Astrocyte (in vitro differentiated cells and primary cell): ENCODE data around the gene PIP4K2A. TPM values are rescaled to one million over a fixed set of nuclear protein-coding genes. Genes with fewer than 3 reads are reported as not detected.

Source experiments
- DNase-seq: peaks from one replicate; pipeline ENCODE4 v3.0.0-alpha.2; 2010; ENCODE audit warnings: low read depth
- FAIRE-seq: peaks from 2 replicates; lab custom pipeline; 2011; peaks lifted over from hg19 to GRCh38; lab: Jason Lieb, UNC
- H2AFZ ChIP-seq: 2 replicates; pipeline ENCODE4 v1.6.0; 2012; ENCODE audit warnings: low read depth, low read length, inconsistent platforms
- H3K27ac ChIP-seq: 2 replicates; pipeline ENCODE4 v1.5.1; 2011; ENCODE audit warnings: low read depth, low read length, inconsistent platforms
- H3K27me3 ChIP-seq: 2 replicates; pipeline ENCODE4 v1.6.0; 2011; ENCODE audit warnings: low read length, inconsistent platforms; ENCODE audit not compliant: insufficient read depth
- H3K36me3 ChIP-seq: 2 replicates; pipeline ENCODE4 v1.5.1; 2011; ENCODE audit warnings: low read length, inconsistent platforms; ENCODE audit not compliant: insufficient read depth
- H3K4me1 ChIP-seq: 2 replicates; pipeline ENCODE4 v1.5.1; 2011; ENCODE audit warnings: low read length, inconsistent platforms; ENCODE audit not compliant: insufficient read depth
- H3K4me2 ChIP-seq: 2 replicates; pipeline ENCODE4 v1.6.0; 2012; ENCODE audit warnings: low read length, inconsistent platforms
- H3K4me3 ChIP-seq: 2 replicates; pipeline ENCODE4 v1.5.1; 2011; ENCODE audit warnings: low read depth, mild to moderate bottlenecking, low read length, inconsistent platforms; ENCODE audit not compliant: insufficient read depth
- H3K79me2 ChIP-seq: 2 replicates; pipeline ENCODE4 v1.6.0; 2012; ENCODE audit warnings: mild to moderate bottlenecking, low read length, inconsistent platforms; ENCODE audit not compliant: insufficient read depth
- H3K9ac ChIP-seq: 2 replicates; pipeline ENCODE4 v1.6.0; 2012; ENCODE audit warnings: mild to moderate bottlenecking, low read length, inconsistent platforms
- H3K9me3 ChIP-seq: 2 replicates; pipeline ENCODE4 v1.5.1; 2012; ENCODE audit warnings: low read depth, mild to moderate bottlenecking, low read length, inconsistent platforms; ENCODE audit not compliant: insufficient read depth
- H4K20me1 ChIP-seq: 2 replicates; pipeline ENCODE4 v1.6.0; 2012; ENCODE audit warnings: low read length, inconsistent platforms; ENCODE audit not compliant: insufficient read depth
- H3K27ac Mint-ChIP-seq: one replicate; pipeline ENCODE4 v1.8.0; 2021; ENCODE audit warnings: mild to moderate bottlenecking, mixed read lengths; ENCODE audit not compliant: unreplicated experiment
- H3K27me3 Mint-ChIP-seq: one replicate; pipeline ENCODE4 v1.8.0; 2021; ENCODE audit warnings: low read depth, mixed read lengths; ENCODE audit not compliant: unreplicated experiment
- H3K36me3 Mint-ChIP-seq: one replicate; pipeline ENCODE4 v1.8.0; 2021; ENCODE audit warnings: low read depth, mixed read lengths; ENCODE audit not compliant: unreplicated experiment
- H3K4me1 Mint-ChIP-seq: one replicate; pipeline ENCODE4 v1.8.0; 2021; ENCODE audit warnings: low read depth, mixed read lengths; ENCODE audit not compliant: unreplicated experiment
- H3K4me3 Mint-ChIP-seq: one replicate; pipeline ENCODE4 v1.8.0; 2021; ENCODE audit warnings: mild to moderate bottlenecking, moderate library complexity, mixed read lengths; ENCODE audit not compliant: unreplicated experiment
- H3K9me3 Mint-ChIP-seq: one replicate; pipeline ENCODE4 v1.8.0; 2021; ENCODE audit warnings: mild to moderate bottlenecking, mixed read lengths; ENCODE audit not compliant: unreplicated experiment
- EZH2 ChIP-seq: IDR thresholded peaks from 2 replicates; pipeline ENCODE4 v1.6.1; 2012; ENCODE audit warnings: mild to moderate bottlenecking, low read length, inconsistent platforms; ENCODE audit not compliant: insufficient read depth
- total RNA-seq: library from RNA; stranded (reverse); gene quantifications from 2 replicates; pipeline ENCODE4 v1.2.1, GENCODE V29; 2021
- TF ChIP-seq, protein P1 (sequence below): IDR thresholded peaks from 2 replicates; pipeline ENCODE4 v1.5.1; 2011; ENCODE audit warnings: low read depth, mild to moderate bottlenecking, inconsistent platforms, low read length, moderate library complexity; ENCODE audit not compliant: insufficient read depth

The PIP4K2A gene
- total RNA-seq, 1 donor from 2014 or later: 36.8 TPM

DNA sequence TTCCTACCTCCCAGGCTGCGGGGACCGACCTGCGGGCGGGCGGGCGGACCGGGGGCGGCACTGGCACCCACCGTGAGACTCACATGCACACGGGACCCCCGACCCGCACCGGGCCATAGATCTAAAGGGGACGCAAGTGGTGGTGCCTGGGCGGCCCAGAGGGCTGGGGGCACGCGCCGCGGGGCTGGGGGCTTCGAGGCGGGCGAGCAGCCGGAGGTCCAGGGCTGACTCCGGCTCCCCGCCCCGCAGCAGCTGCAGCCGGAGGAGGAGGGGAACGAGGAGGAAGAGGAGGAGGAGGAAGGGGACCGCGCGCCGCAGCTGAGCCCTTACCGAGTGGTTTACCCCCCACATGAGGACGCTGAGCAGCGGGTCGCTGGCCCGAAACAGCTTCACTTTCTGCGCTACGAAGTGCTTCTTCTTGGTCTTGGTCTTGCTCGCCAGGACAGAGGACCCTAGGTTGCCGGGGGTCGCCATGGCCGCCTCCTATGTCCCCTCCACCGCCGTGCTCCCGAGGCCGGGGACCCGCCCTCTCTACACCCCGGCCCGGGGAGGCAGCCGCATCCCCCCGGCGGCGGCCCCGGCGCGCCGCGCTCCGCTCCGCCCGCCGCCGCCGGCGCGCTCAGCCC lies 412 bp downstream of the PIP4K2A start:
- peaks cover 38% of the 10 kb centered on the region for H4K20me1 ChIP-seq
- Mint-ChIP-seq H3K27ac (no peak overlapping the region), H3K4me1 (peaks cover 15% of the 10 kb centered on the region), H3K4me3 (peak overlapping the region; percentile 84), H3K9me3 (no peaks in the 10 kb centered on the region), H3K27me3 (no peaks in the 10 kb centered on the region), H3K36me3 (no peaks in the 10 kb centered on the region)
- TF ChIP-seq, protein P1, sequence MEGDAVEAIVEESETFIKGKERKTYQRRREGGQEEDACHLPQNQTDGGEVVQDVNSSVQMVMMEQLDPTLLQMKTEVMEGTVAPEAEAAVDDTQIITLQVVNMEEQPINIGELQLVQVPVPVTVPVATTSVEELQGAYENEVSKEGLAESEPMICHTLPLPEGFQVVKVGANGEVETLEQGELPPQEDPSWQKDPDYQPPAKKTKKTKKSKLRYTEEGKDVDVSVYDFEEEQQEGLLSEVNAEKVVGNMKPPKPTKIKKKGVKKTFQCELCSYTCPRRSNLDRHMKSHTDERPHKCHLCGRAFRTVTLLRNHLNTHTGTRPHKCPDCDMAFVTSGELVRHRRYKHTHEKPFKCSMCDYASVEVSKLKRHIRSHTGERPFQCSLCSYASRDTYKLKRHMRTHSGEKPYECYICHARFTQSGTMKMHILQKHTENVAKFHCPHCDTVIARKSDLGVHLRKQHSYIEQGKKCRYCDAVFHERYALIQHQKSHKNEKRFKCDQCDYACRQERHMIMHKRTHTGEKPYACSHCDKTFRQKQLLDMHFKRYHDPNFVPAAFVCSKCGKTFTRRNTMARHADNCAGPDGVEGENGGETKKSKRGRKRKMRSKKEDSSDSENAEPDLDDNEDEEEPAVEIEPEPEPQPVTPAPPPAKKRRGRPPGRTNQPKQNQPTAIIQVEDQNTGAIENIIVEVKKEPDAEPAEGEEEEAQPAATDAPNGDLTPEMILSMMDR: no peak
- no peak for TF ChIP-seq EZH2
- peak overlapping the region; percentile 92 for H3K4me2 ChIP-seq
- DNase-seq (no peak), FAIRE-seq (no peak)
- no peaks in the 10 kb centered on the region for H3K27me3 ChIP-seq
- H2AFZ ChIP-seq: peak overlapping the region; percentile 76
- H3K9ac ChIP-seq: peak overlapping the region; percentile 77
- no peaks in the 10 kb centered on the region for H3K9me3 ChIP-seq
- peaks cover 15% of the 10 kb centered on the region for H3K4me1 ChIP-seq
- H3K36me3 ChIP-seq: no peaks in the 10 kb centered on the region
- peaks cover 51% of the 10 kb centered on the region for H3K79me2 ChIP-seq
- H3K4me3 ChIP-seq: peak overlapping the region; percentile 92
- H3K27ac ChIP-seq: peak overlapping the region; percentile 81

DNA sequence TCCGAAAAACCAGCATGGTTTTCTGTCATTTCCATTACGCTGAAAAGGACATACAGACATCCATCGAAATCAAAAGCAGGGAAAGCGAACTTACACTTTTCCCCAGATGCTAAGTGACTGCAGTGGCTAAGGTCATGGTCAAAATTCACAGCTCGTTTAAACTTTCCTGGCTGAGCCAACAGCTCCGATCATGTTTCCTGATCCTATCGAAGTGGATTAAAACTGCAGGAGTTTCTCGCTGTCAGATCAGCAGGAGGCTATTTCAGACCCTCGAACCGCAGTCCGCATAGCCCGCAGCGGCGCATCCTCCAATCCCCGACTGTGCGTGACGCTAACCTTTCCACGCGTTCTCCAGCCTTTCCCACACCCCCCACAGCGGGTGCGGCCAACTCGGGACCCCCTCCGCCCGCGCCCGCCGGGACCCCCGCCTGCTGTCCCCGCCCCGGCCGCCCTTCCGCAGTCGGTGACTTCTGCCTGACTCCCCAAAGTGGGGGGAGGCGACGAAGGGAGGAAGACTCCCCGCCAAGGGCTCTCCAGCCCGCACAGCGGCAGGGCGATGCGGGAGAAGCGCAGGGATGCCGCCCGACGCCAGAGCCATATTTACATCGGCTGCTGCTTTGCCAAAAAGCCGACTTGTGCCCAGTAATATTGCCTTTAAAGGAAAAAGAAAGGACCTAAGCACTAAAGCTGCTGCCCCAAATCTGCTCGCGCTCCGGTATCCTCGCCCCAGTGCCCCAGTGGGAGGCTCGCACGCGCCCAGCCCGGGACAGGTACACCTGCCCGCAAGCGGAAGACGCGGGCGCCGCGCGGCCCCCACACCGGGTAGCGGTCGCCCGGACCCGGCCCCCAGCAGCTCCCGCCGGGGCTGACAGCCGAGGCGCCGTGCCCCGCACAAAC lies 1.2 kb downstream of the PIP4K2A start:
- DNase-seq: no peak
- Histone ChIP-seq H3K4me1 (peaks cover 15% of the 10 kb centered on the region), H3K36me3 (no peaks in the 10 kb centered on the region), H3K4me2 (peak overlapping the region; percentile 92), H2AFZ (peak overlapping the region; percentile 54), H3K27ac (peak overlapping the region; percentile 45), H3K27me3 (no peaks in the 10 kb centered on the region), H3K4me3 (peak overlapping the region; percentile 92), H3K9ac (peak overlapping the region; percentile 77), H3K9me3 (no peaks in the 10 kb centered on the region), H4K20me1 (peaks cover 46% of the 10 kb centered on the region), H3K79me2 (peaks cover 59% of the 10 kb centered on the region)
- Mint-ChIP-seq H3K27ac (peak overlapping the region; percentile 77), H3K4me3 (peak overlapping the region; percentile 87), H3K36me3 (no peaks in the 10 kb centered on the region), H3K4me1 (peaks cover 15% of the 10 kb centered on the region), H3K27me3 (no peaks in the 10 kb centered on the region), H3K9me3 (peaks cover 1% of the 10 kb centered on the region)
- TF ChIP-seq EZH2: no peak
- TF ChIP-seq, protein P1: no peak
- FAIRE-seq: no peak
